H4 (cell line): ENCODE data around the gene FOXO3. TPM values are rescaled to one million over a fixed set of nuclear protein-coding genes. Genes with fewer than 3 reads are reported as not detected.
A peak's percentile ranks its signal among the peaks of the same experiment; 100 is the strongest.

Source experiments
- DNase-seq: peaks from one replicate; pipeline ENCODE4 v3.0.0-alpha.2; 2015; ENCODE audit warnings: low spot score
- total RNA-seq: library from RNA; depleted of rRNA; stranded (reverse); fragments of >200 nt; shearing (Covaris generic); gene quantifications from 2 replicates; pipeline ENCODE4 v1.2.3, GENCODE V29; 2014

The FOXO3 gene
- total RNA-seq, 1 experiment from 2014 or later = 7.2 TPM

GRCh38 chr6:108574457-108575141 is 13.9 kb downstream of the FOXO3 start:
- no peak for DNase-seq

DNA sequence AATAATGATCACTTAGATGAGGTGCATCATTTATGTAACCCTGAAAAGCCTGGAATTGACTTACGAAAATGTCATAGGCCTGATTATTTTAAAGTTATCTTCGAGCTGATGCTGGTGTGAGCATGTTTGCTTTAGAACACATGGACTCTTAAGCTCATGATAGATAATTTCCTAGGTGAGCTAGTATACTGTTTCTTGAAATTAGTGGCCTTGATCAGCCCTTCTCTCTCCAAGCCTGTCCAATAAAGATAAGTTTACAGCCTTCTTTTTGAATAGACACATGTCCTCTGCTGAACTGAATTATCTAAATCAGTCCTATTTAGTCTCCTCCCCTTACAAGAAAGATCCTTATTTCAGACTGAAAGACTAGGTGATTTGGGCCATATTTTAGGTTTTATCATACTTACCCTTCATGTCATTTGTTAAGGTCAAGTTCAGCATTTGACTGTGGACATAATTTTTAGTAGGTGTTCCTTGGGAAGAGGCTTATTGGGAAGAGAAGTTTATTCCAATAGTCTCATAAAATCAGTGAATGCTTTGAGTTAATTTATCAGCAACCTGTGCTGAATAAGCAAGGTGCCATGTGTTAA is 15.3 kb downstream of the FOXO3 start:
- DNase-seq = no peak

- no peak for DNase-seq
These were observed 16.0 kb downstream of the FOXO3 start for GRCh38 chr6:108576709-108577108.

- no peak for DNase-seq
These were observed 17.4 kb downstream of the FOXO3 start for GRCh38 chr6:108578166-108578565.

DNA sequence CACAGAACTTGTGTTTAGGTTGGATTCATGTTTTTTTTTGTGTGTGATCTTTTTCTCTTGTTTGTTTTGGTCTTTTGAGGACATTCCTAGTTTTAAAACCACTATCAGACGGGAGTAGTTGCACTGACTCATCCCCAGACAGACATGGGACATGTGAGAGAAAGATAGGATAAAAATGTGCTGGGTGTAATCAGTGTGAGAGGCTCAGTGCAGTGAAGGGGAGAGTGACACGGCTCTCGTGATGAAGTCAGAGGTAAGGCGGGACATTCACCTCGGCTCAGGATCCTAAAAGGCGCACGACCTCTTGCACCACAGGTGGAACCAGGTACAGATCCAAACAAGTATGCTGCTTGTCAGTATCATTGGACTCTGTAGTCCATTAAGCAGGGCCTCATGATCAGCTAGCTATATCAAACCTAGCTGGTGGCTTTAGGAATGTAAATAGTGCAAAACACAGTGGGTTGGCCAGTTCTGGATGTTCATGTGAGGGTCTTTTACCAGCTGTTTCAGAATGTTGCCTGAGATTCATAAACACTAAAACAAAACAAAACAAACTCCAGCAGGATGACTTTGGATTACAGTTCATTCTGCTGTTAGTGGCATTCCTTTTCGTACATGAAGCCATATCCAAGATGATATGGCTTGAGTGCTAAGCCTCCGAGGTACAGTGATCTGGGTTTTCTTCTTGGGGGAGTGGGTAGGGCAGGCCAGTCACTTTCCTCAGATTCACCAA is 18.0 kb downstream of the FOXO3 start:
- no peak for DNase-seq

GRCh38 chr6:108579328-108579721 is 18.6 kb downstream of the FOXO3 start:
- DNase-seq = no peak

DNA sequence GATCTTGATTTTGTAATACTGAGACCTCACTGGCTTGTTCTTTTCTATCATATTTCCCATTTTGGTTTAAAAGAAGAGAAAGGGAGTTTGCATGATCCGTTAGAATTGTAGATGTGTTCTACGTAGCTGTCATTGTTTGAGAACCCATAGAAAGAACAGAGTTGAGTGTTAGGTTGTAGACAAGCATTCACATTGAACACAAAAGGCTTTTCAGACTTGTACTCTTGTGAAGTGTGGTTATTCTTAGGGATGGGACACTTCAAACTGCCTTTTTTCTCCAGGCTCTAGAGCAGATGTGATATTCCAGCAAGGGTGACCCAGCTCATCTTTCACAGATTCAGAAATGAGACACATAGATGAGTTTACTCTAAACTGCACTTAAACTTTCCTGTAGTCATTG is 19.9 kb downstream of the FOXO3 start:
- no peak for DNase-seq

DNA sequence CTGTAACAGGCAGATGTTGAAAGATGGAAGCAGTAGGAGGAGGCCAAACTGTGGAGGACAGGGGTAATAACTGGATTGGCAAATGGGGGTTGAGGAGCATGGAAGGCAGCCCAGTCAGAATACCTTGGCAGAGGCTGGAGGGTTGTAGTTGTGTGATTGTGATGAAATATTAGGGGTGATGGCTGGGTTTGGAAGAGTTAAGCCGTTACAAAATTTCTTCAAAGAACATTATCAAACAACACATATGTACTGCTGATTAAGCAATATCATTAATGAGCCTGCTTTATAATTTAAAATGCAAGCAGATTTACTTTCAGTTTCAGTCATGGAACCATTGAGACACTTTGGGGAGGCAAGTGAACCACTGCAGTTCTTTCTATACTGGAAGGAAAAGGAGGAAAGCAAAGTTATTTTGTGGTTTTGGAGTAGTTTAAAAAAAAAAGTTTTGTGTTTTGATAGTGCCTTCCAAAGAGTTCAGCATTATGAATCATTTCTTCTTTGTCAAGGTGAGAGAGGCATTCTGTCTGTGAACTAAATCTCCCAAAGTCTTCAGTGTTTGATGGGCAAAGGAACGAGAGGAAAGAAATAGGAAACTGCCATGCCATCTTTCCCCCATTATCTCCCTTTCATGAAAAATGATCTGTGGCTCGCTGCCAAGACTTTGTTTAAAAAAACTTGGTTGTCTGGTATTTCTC is 20.7 kb downstream of the FOXO3 start:
- DNase-seq = peak; percentile 47

DNA sequence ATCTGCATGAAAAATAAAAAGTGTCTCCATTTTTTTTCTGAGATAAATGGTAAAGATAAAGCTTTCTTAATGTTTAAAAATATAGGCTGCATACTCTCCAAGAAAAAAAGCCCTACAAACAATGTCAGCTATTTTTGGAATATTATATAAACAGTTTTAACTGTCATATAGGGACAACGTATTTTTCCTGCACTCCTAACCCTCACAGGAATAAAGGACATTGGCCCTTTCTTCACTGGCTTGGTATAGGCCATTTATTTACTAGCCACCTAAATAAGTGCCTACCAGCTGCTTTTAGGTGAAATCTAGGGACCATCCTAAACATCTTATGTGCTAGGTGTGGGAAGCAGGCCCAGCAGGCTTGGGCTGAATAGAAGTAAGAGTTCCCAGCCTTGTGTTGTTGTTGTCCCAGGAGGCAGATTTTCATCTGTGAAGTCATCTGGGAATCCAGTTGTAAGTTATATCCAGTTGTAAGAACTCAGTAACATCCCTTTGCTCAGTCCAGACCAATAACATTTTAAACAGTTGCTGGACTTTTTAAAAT is 21.3 kb downstream of the FOXO3 start:
- no peak for DNase-seq

DNA sequence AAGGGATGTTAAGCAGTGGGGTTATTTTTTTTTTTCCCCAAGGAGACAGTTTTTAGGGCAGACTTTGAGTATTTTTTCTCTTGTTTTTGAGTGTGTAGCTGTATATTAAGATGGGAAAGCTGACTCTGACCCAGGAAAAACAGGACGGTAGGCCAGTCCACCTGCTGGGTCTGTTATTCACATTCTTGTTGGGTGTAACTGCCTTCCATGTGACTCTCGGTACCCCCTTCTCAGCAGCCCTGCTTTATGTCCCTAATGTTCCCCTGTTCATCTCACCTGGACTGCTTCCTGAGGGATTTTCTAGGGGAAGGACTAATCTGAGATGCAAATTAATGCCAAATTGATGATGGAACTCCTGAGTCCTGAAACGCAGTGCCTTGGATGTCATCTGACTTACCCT is 21.9 kb downstream of the FOXO3 start:
- no peak for DNase-seq

DNA sequence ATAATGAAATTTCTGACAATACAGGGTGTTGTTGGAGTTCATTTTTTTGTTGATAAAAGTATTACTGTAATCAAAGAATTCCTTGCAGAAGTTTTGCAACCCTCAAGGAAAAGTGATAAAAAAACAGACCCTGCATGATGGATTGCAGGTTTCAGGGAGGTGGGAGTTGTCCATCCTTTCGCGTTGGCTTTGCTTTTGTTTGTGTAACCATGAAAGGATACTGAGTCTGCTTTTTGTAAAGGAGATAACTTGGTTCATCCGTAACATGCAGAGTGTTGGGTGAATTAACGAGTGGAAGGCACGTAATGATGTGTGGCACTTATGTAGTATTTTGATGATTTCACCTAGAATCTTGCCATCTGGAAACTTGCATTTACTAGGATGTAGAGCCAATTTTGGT is 23.6 kb downstream of the FOXO3 start:
- DNase-seq = no peak

DNA sequence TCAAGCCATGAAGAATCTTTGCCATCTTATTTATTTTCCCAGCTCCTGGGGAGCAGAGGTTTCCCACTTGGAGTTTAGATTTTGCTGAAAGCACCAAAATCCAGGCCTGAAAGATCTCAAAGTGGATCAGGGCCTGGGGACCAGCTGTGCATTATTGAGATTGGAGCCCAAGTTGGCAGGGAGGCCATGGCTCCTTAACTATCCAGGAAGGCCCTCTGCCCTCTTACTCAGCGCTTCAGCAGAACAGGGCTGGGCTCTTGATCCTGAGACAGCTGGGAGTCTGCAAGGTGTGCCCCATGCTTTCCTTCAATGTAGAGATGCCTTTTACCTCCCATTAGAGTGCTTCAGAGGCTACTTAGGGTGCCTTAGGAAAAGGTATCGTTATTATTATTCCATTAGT is 24.6 kb downstream of the FOXO3 start:
- no peak for DNase-seq

DNA sequence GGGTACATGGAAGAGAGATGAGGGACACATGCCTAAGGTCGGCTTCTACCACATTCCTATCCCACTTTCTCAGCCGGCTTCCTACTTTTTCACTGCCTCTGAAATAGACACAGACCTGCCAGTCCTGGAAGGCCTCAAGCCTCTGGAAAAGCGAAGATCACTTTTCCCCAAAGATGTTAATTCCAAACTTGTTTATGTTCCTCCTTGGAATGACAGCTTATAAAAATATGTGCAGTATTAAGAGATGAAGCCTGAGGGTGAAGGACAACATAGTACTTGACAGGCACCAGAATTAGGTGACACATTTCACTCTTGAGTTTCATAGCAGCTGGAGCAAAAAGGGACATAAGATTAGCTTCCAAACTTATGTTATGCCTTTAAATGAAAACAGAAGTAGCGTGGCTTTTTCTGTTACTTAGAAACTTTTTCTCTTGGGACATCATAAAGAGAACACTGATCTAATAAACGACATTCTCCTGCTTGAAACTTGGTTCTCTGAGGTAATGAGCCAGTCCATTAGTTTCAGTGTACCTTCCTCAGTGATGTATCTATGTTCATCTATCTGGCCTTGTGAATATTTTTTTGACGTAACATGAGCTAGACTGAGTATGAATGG is 25.3 kb downstream of the FOXO3 start:
- no peak for DNase-seq

DNA sequence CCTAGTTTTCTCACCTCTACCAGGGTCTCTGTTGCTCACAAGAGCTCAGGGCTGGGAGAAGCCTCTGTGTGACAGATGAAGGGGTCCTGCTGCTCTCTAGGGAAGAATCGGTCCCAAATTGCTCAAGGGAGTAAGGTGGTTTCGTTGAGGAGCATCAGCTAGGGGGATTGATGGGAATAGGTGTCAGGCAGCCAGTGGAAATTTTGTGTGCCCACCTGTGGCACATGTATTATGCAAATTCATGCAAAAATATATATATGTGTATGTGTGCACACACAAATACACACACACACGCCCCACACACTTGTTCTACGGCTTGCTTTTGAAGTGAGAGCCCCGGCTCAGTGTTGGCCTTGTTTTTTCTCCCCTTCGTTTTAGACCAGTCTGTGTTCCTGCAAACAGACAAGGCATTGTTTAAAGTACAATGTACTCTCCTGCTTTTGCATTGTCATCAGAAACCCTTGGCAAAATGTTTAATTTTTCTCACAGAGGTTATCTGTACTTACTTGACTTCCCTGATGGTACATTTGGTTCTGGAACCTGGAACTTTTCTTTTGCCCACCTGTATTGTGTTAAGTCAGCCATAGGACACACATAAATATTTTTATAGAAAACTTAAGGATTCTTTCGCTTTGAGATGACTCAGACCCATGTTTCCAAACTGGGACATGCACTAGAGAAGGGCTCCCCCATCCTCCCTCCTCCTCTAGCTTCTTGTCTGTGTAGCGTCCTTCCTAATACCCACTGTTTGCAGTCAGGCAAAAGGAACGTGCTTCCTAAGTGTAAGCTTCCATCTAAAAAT is 26.7 kb downstream of the FOXO3 start:
- peak; percentile 27 for DNase-seq

DNA sequence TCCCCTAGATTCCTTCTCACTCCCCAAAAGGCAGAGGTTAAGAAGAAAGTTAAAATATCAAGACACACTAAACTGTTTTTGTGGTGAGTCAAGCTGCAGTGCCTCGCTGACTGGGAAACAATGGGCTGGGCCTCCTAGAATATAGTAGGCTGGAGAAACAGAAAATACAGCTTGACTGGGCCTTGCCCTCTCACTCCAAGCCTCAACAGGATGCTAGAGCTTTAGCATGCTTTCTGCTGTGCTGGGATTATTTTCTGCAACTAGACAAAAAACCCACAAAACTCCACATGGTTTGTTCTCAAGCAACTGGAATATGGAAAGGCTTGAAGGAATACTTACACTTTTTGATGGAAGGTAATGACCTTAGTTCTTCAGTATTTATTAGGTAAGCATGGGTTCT is 27.9 kb downstream of the FOXO3 start:
- no peak for DNase-seq

DNA sequence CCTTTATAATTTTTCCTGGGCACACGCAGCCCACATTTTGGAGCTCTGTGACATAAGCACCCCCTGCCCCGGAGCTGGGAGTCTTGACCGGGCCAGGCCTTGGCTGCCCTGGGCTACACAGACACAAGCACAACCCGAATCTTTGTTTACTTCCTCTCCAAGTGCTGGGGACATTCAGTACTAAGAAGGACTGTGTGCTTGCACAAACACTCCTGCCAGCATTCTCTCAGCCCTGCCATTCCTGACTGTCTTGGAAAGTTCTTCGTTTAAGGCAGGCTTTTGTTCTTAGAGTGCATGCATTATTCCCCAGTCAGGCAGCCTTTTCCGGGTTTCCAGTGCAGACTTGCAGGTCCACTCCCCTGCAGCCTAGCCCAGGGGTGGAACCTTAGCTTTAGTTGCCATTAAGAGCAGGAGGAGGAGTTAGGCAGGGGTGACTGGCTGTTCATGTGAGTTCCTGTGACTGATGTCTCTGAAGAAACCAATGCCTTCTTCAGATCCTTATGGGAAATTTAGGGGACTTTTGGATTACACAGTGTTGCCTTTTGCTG is 28.6 kb downstream of the FOXO3 start:
- DNase-seq = peak; percentile 47

DNA sequence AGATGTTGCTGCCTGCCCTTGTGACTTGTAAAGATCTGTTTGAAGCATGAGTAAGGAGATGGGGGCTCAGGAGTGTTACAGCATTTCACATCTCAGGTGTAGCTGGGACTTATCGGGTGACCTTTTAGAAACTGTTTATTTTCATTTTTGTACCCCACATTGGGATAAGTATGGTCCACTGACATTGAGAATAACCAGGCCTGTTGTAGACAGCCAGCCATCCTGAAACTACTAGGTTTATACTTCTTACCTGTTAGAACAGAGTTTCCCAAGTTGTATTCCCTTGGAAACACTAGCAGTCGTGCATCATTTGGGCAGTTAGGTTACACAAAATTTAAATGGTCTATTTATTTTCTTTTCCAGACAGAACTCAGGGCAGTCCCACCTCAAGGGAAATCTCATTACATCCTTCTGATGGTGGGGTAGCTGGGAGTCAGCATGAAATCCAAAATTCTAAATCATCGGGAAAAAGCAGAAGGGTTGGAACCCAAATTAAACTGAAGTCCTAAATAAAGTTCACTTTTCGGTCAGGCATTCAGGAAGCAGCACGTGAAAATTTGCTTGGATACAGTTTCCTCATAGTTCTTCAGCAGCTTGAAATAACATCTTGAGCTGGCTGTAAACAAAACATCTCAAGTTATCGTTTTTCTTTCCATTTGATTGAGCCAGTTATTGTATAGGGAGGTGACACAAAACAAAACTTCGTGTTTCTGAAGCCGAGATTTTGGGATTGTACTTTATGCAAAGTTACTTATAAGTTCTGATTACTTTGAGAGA is 30.5 kb downstream of the FOXO3 start:
- DNase-seq = no peak

DNA sequence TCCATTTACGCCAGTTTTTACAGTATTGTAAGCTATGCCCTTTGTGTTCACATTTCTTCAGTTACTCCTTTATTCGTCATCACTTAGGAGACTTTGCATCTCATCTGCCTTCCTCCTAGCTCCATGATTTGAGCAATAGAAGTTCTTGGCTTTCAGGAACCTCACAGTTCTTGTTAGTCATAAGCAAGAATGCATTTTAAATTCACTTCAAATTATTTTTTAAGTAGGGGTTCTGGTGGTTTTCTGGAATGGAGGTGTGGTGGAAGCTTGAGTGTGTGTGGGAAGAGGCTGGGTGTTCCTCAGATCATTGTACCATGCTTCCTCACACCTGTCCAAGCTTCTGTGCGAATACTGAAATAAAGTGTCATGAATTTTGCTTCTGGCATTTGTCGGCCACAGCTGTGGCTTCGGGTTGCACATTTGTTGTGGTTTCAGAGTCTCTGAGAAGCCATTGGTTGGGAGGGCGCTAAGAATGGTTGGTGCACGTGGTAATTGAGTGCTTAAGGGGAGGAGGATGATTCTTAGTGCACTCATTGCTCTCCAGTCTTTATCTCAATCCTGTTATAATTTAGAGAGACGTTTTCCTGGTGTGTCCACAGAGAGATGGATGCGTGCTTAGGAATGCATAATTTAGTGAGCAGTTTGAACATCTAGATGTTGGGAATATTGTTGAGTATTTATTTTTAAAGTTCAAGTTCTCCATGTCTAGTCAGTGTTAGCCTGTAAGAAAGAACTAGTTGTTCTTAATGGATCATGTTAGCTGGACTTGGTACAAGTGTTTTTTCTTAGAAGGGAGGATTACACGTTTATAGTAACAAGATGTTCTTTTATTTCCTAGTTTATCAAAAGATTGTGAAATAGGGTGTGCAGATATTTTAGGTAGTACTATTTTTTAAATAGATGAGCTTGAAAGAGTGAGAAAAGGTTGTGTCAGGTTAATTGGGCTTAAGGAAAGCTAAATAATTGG is 31.9 kb downstream of the FOXO3 start:
- peak; percentile 64 for DNase-seq

- DNase-seq = no peak
These were observed 33.4 kb downstream of the FOXO3 start for GRCh38 chr6:108594151-108594550.
